Measurements from ENCODE around the gene VAPA. TPM values are rescaled to one million over a fixed set of nuclear protein-coding genes. Genes with fewer than 3 reads are reported as not detected.

The VAPA gene
- polyA plus RNA-seq, 5 donors: 177 to 231 (median 213) TPM

GRCh38 chr18:9996094-9996493 is 82.3 kb downstream of the VAPA start:
- DNase-seq: no peak

DNA sequence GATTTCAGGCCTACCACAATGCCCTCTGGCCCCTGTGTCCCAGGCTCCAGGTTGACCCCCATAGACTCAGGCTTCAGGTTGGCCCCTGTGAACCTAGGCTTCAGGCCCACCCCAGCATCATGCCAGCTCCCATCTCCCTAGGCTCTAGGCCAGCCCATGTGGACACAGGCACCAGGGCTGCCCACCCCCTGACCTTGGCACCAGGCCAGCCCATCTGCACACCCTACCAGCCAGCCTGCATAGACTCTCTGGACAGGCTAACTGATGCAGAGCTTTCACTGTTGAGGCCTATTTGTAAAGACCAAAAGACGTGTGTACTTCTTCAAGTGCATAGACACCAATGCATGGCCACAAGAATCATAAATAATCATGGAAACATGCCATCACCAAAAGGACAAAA is 83.9 kb downstream of the VAPA start:
- DNase-seq: no peak

DNA sequence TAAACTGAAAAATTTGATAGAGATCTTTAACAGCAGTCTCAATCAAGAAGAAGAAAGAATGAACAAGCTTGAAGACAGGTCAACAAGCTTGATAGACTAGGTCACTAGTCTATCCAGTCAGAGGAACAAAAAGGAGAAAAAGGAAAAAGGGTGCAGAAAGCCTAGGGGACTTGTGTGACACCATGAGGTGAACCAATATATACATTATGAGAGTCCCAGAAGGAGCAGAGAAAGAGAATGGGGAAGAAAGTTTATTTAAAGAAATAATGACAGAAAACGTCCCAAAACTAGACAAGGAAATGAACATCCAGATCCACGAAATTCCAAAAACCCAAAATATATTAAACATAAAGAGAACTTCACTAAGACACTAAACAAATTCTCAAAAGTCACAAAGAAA is 84.5 kb downstream of the VAPA start:
- no peak for DNase-seq

- no peak for DNase-seq
Observed at GRCh38 chr18:10002280-10002679, 88.5 kb downstream of the VAPA start.

DNA sequence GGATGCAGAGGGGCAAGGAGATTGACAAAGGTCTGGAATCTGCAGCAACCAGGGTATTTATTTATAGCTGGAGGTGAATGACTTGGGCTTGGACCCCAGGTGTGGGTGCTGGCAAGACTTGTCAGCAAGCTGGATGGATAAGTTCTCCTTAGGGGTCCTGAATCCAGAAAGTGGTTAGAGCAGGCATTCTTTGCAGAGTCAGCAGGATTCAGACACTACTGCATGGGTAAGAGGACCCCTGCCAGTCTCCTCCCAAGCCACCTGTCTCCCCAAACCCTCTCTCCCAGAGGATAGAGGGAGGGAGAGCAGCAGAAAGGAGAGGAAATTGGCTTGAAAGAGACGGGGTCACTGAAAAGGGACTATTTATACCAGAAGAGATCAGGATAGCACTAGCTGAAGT is 89.5 kb downstream of the VAPA start:
- no peak for DNase-seq

- no peak for DNase-seq
Observed at GRCh38 chr18:10003866-10004265, 90.0 kb downstream of the VAPA start.

GRCh38 chr18:10006311-10006893 is 92.6 kb downstream of the VAPA start:
- DNase-seq: no peak

- no peak for DNase-seq
Observed at GRCh38 chr18:10008006-10008647, 94.3 kb downstream of the VAPA start.

Other genes starting within 250 kb of the VAPA start
- 10 to 100 TPM; 31.2 to 40.6 (median 33.1) TPM for gene RAB31, start 205.7 kb upstream of the VAPA start, polyA plus RNA-seq (ENCODE audit: insufficient read depth in 1 of 5, insufficient read length in 5 of 5, low replicate concordance in 1 of 5)
- under 1 TPM in 3 of 5 donors, not detected in 2; 0.09 to 0.14 (median 0.12) TPM for gene TXNDC2, start 28.0 kb upstream of the VAPA start, polyA plus RNA-seq (ENCODE audit: insufficient read depth in 1 of 5, insufficient read length in 5 of 5, low replicate concordance in 1 of 5)